Astrocyte (in vitro differentiated cells and primary cell): ENCODE measurements around the gene IZUMO2. TPM values are rescaled to one million over a fixed set of nuclear protein-coding genes. Genes with fewer than 3 reads are reported as not detected.

Experiments used
- DNase-seq: peaks from one replicate; pipeline ENCODE4 v3.0.0-alpha.2; 2010; ENCODE audit warnings: low read depth
- FAIRE-seq: peaks from 2 replicates; lab custom pipeline; 2011; peaks lifted over from hg19 to GRCh38; lab: Jason Lieb, UNC
- H2AFZ ChIP-seq: 2 replicates; pipeline ENCODE4 v1.6.0; 2012; ENCODE audit warnings: low read depth, low read length, inconsistent platforms
- H3K27ac ChIP-seq: 2 replicates; pipeline ENCODE4 v1.5.1; 2011; ENCODE audit warnings: low read depth, low read length, inconsistent platforms
- H3K27me3 ChIP-seq: 2 replicates; pipeline ENCODE4 v1.6.0; 2011; ENCODE audit warnings: low read length, inconsistent platforms; ENCODE audit not compliant: insufficient read depth
- H3K36me3 ChIP-seq: 2 replicates; pipeline ENCODE4 v1.5.1; 2011; ENCODE audit warnings: low read length, inconsistent platforms; ENCODE audit not compliant: insufficient read depth
- H3K4me1 ChIP-seq: 2 replicates; pipeline ENCODE4 v1.5.1; 2011; ENCODE audit warnings: low read length, inconsistent platforms; ENCODE audit not compliant: insufficient read depth
- H3K4me2 ChIP-seq: 2 replicates; pipeline ENCODE4 v1.6.0; 2012; ENCODE audit warnings: low read length, inconsistent platforms
- H3K4me3 ChIP-seq: 2 replicates; pipeline ENCODE4 v1.5.1; 2011; ENCODE audit warnings: low read depth, mild to moderate bottlenecking, low read length, inconsistent platforms; ENCODE audit not compliant: insufficient read depth
- H3K79me2 ChIP-seq: 2 replicates; pipeline ENCODE4 v1.6.0; 2012; ENCODE audit warnings: mild to moderate bottlenecking, low read length, inconsistent platforms; ENCODE audit not compliant: insufficient read depth
- H3K9ac ChIP-seq: 2 replicates; pipeline ENCODE4 v1.6.0; 2012; ENCODE audit warnings: mild to moderate bottlenecking, low read length, inconsistent platforms
- H3K9me3 ChIP-seq: 2 replicates; pipeline ENCODE4 v1.5.1; 2012; ENCODE audit warnings: low read depth, mild to moderate bottlenecking, low read length, inconsistent platforms; ENCODE audit not compliant: insufficient read depth
- H4K20me1 ChIP-seq: 2 replicates; pipeline ENCODE4 v1.6.0; 2012; ENCODE audit warnings: low read length, inconsistent platforms; ENCODE audit not compliant: insufficient read depth
- H3K27ac Mint-ChIP-seq: one replicate; pipeline ENCODE4 v1.8.0; 2021; ENCODE audit warnings: mild to moderate bottlenecking, mixed read lengths; ENCODE audit not compliant: unreplicated experiment
- H3K27me3 Mint-ChIP-seq: one replicate; pipeline ENCODE4 v1.8.0; 2021; ENCODE audit warnings: low read depth, mixed read lengths; ENCODE audit not compliant: unreplicated experiment
- H3K36me3 Mint-ChIP-seq: one replicate; pipeline ENCODE4 v1.8.0; 2021; ENCODE audit warnings: low read depth, mixed read lengths; ENCODE audit not compliant: unreplicated experiment
- H3K4me1 Mint-ChIP-seq: one replicate; pipeline ENCODE4 v1.8.0; 2021; ENCODE audit warnings: low read depth, mixed read lengths; ENCODE audit not compliant: unreplicated experiment
- H3K4me3 Mint-ChIP-seq: one replicate; pipeline ENCODE4 v1.8.0; 2021; ENCODE audit warnings: mild to moderate bottlenecking, moderate library complexity, mixed read lengths; ENCODE audit not compliant: unreplicated experiment
- H3K9me3 Mint-ChIP-seq: one replicate; pipeline ENCODE4 v1.8.0; 2021; ENCODE audit warnings: mild to moderate bottlenecking, mixed read lengths; ENCODE audit not compliant: unreplicated experiment
- EZH2 ChIP-seq: IDR thresholded peaks from 2 replicates; pipeline ENCODE4 v1.6.1; 2012; ENCODE audit warnings: mild to moderate bottlenecking, low read length, inconsistent platforms; ENCODE audit not compliant: insufficient read depth
- total RNA-seq: library from RNA; stranded (reverse); gene quantifications from 2 replicates; pipeline ENCODE4 v1.2.1, GENCODE V29; 2021
- TF ChIP-seq, protein P1 (sequence below): IDR thresholded peaks from 2 replicates; pipeline ENCODE4 v1.5.1; 2011; ENCODE audit warnings: low read depth, mild to moderate bottlenecking, inconsistent platforms, low read length, moderate library complexity; ENCODE audit not compliant: insufficient read depth

The IZUMO2 gene
- total RNA-seq, 1 donor from 2014 or later: not detected

DNA sequence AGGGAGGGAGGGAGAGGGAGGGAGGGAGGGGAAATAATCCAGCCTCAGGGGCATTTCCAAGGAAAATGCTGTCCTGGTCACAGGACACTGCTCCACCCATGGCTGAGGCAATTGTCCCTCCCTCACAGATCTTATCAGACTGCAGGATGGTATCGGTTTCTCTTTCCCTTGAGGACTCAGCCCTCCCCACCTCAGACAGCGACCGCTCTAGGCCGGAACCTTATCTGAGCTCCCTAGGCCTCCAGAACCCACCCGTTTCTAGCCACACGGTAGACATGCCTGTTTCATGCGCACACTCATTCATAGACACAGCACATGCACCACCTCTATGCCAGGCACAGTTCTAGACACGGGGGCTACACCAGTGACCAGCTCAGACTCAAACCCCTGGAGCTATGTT lies 10.0 kb upstream of the IZUMO2 start:
- H2AFZ ChIP-seq: no peak overlapping the region
- Mint-ChIP-seq H3K27me3 (no peaks in the 10 kb centered on the region), H3K27ac (no peak overlapping the region), H3K36me3 (no peaks in the 10 kb centered on the region), H3K4me1 (no peaks in the 10 kb centered on the region), H3K4me3 (no peak overlapping the region), H3K9me3 (peaks cover 11% of the 10 kb centered on the region)
- H3K9ac ChIP-seq: no peak overlapping the region
- H3K27me3 ChIP-seq: no peaks in the 10 kb centered on the region
- no peaks in the 10 kb centered on the region for H3K4me1 ChIP-seq
- no peak for FAIRE-seq
- H3K4me2 ChIP-seq: no peak overlapping the region
- TF ChIP-seq EZH2: no peak
- TF ChIP-seq, protein P1, sequence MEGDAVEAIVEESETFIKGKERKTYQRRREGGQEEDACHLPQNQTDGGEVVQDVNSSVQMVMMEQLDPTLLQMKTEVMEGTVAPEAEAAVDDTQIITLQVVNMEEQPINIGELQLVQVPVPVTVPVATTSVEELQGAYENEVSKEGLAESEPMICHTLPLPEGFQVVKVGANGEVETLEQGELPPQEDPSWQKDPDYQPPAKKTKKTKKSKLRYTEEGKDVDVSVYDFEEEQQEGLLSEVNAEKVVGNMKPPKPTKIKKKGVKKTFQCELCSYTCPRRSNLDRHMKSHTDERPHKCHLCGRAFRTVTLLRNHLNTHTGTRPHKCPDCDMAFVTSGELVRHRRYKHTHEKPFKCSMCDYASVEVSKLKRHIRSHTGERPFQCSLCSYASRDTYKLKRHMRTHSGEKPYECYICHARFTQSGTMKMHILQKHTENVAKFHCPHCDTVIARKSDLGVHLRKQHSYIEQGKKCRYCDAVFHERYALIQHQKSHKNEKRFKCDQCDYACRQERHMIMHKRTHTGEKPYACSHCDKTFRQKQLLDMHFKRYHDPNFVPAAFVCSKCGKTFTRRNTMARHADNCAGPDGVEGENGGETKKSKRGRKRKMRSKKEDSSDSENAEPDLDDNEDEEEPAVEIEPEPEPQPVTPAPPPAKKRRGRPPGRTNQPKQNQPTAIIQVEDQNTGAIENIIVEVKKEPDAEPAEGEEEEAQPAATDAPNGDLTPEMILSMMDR: no peak
- H3K4me3 ChIP-seq: no peak overlapping the region
- peaks cover 13% of the 10 kb centered on the region for H3K9me3 ChIP-seq
- no peak overlapping the region for H3K27ac ChIP-seq
- no peaks in the 10 kb centered on the region for H3K79me2 ChIP-seq
- no peaks in the 10 kb centered on the region for H4K20me1 ChIP-seq
- no peak for DNase-seq
- H3K36me3 ChIP-seq: no peaks in the 10 kb centered on the region

GRCh38 chr19:50172726-50173125 lies 9.6 kb upstream of the IZUMO2 start:
- Mint-ChIP-seq H3K4me1 (no peaks in the 10 kb centered on the region), H3K9me3 (peaks cover 11% of the 10 kb centered on the region), H3K27ac (no peak overlapping the region), H3K36me3 (no peaks in the 10 kb centered on the region), H3K4me3 (no peak overlapping the region), H3K27me3 (no peaks in the 10 kb centered on the region)
- H3K27ac ChIP-seq: no peak overlapping the region
- no peaks in the 10 kb centered on the region for H3K4me1 ChIP-seq
- DNase-seq: no peak
- no peaks in the 10 kb centered on the region for H3K27me3 ChIP-seq
- TF ChIP-seq, protein P1: no peak
- no peak for TF ChIP-seq EZH2
- H2AFZ ChIP-seq: no peak overlapping the region
- H3K9me3 ChIP-seq: peaks cover 13% of the 10 kb centered on the region
- H4K20me1 ChIP-seq: no peaks in the 10 kb centered on the region
- no peak overlapping the region for H3K4me2 ChIP-seq
- no peaks in the 10 kb centered on the region for H3K36me3 ChIP-seq
- no peak overlapping the region for H3K4me3 ChIP-seq
- no peak overlapping the region for H3K9ac ChIP-seq
- FAIRE-seq: no peak
- no peaks in the 10 kb centered on the region for H3K79me2 ChIP-seq

DNA sequence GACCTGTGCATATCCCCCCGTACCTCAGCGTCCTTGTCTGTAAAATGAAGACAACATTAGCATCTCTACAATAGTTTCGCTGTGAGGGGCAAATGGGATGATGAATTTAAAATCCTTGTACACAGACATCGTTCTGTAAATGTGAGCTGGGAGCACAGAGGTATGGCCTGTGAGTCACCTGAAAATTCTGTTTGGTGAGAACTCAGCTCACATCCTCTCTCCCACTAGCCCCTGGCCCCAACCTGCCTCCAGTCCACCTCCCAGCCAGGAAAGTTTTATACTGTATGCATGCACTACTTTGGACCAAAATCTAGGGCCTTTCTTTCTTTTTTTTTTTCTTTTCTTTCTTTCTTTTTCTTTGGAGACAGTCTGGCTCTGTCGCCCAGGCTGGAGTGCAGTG lies 8.7 kb upstream of the IZUMO2 start:
- TF ChIP-seq EZH2: no peak
- TF ChIP-seq, protein P1: no peak
- DNase-seq: no peak
- Mint-ChIP-seq H3K4me1 (no peaks in the 10 kb centered on the region), H3K4me3 (no peak overlapping the region), H3K36me3 (peaks cover 4% of the 10 kb centered on the region), H3K9me3 (peaks cover 13% of the 10 kb centered on the region), H3K27me3 (no peaks in the 10 kb centered on the region), H3K27ac (no peak overlapping the region)
- FAIRE-seq: no peak
- no peaks in the 10 kb centered on the region for H3K4me1 ChIP-seq
- H2AFZ ChIP-seq: no peak overlapping the region
- no peak overlapping the region for H3K4me2 ChIP-seq
- no peak overlapping the region for H3K4me3 ChIP-seq
- no peak overlapping the region for H3K9ac ChIP-seq
- H4K20me1 ChIP-seq: no peaks in the 10 kb centered on the region
- no peak overlapping the region for H3K27ac ChIP-seq
- no peaks in the 10 kb centered on the region for H3K36me3 ChIP-seq
- H3K79me2 ChIP-seq: no peaks in the 10 kb centered on the region
- H3K27me3 ChIP-seq: no peaks in the 10 kb centered on the region
- peaks cover 13% of the 10 kb centered on the region for H3K9me3 ChIP-seq
